ENCODE results near the gene TBC1D10B. TPM values are rescaled to one million over a fixed set of nuclear protein-coding genes. Genes with fewer than 3 reads are reported as not detected.

The TBC1D10B gene
- total RNA-seq, 1 experiment from 2014 or later = 49.2 TPM

- TF ChIP-seq REST (IDR thresholded peaks at IDR 0.05; ENCODE audit: low read depth) (no peak), ZFX (IDR thresholded peaks at IDR 0.05) (no peak)
Measured at GRCh38 chr16:30351586-30352419, 18.5 kb downstream of the TBC1D10B start (continued).

GRCh38 chr16:30351001-30351441, 19.3 kb downstream of the TBC1D10B start:
- Histone ChIP-seq H3K27me3 (ENCODE audit: insufficient read depth, low read length) (no peaks in the 10 kb centered on the region), H3K9me2 (ENCODE audit: insufficient read depth) (no peaks in the 10 kb centered on the region), H3K27ac (ENCODE audit: low read depth, low read length) (no peak overlapping the region), H3K9me3 (ENCODE audit: control insufficient read depth in 1 of 2, insufficient read depth in 1 of 2, low read depth in 1 of 2, low read length in 2 of 2) (no peaks in the 10 kb centered on the region), H3K9ac (ENCODE audit: low read length) (no peak overlapping the region), H3K4me2 (ENCODE audit: low read length) (no peak overlapping the region), H3K36me3 (ENCODE audit: control insufficient read depth in 1 of 2, insufficient read depth in 2 of 2, low read length in 2 of 2) (peaks cover 9 to 30% of the 10 kb centered on the region in 2 experiments; a peak in 2 of 4 replicates), H3K4me3 (replicated peaks in 1 of 2; ENCODE audit: low read depth in 1 of 2, low read length in 2 of 2) (no peak overlapping the region), H3K4me1 (ENCODE audit: control insufficient read depth in 1 of 2, insufficient read depth in 2 of 2, low read length in 2 of 2) (peaks cover 28 to 39% of the 10 kb centered on the region in 2 experiments), H4K20me1 (ENCODE audit: insufficient read depth) (no peaks in the 10 kb centered on the region), H3K79me2 (ENCODE audit: insufficient read depth, low read length) (peaks cover 31% of the 10 kb centered on the region), H2AFZ (ENCODE audit: low read depth, low read length, poor library complexity, severe bottlenecking) (no peak overlapping the region)
- intact Hi-C loops (cut with micrococcal nuclease) = no loop called here
- ChIA-PET POLR2A (interaction anchor here (1.1 kb wide), 1 partner anchor 20 kb away, joined by 3 read pairs; no protein-coding TSS in a partner anchor), RAD21 (ENCODE audit: low non-redundant PET in 1 of 2, low total read pairs in 2 of 2, uncharacterized antibody in 2 of 2, unreplicated experiment in 2 of 2) (no interaction called here), CTCF (no interaction called here)
- BruUV-seq (replicated peaks) = no TSS peak
- TF ChIP-seq RAD21 (IDR thresholded peaks at IDR 0.05; ENCODE audit: low read depth) = no peak
- no peak for TF ChIP-seq POLR2AphosphoS5 (IDR thresholded peaks at IDR 0.05; ENCODE audit: low read depth, low read length)
- no peak for TF ChIP-seq EZH2phosphoT487 (IDR thresholded peaks at IDR 0.05; ENCODE audit: borderline replicate concordance)
- no peak for TF ChIP-seq YY1 (IDR thresholded peaks at IDR 0.05; ENCODE audit: extremely low read depth, insufficient replicate concordance, low read depth, low read length)
- TF ChIP-seq ELF1 (IDR thresholded peaks at IDR 0.05; ENCODE audit: borderline replicate concordance, low read depth) = no peak
- TF ChIP-seq ATF3 (IDR thresholded peaks at IDR 0.05) = no peak
- TF ChIP-seq POLR2A (IDR thresholded peaks at IDR 0.05; ENCODE audit: borderline replicate concordance, extremely low read depth, insufficient read depth, insufficient read length) = no peak
- TF ChIP-seq CTCF (IDR thresholded peaks at IDR 0.05 in 2 of 3, conservative IDR thresholded peaks at IDR 0.05 in 1 of 3; ENCODE audit: borderline replicate concordance in 1 of 3, insufficient read depth in 1 of 3, low read depth in 2 of 3, low read length in 2 of 3) = no peak
- TF ChIP-seq REST (IDR thresholded peaks at IDR 0.05; ENCODE audit: low read depth) = no peak
- no peak for ATAC-seq
- no peak for DNase-seq (ENCODE audit: low read depth, low spot score)
